Measurements from ENCODE around the gene CXCL3. TPM values are rescaled to one million over a fixed set of nuclear protein-coding genes. Genes with fewer than 3 reads are reported as not detected.

The CXCL3 gene
- total RNA-seq, 4 donors from 2014 or later: 0.25 to 0.49 (median 0.34) TPM; not detected in 1

DNA sequence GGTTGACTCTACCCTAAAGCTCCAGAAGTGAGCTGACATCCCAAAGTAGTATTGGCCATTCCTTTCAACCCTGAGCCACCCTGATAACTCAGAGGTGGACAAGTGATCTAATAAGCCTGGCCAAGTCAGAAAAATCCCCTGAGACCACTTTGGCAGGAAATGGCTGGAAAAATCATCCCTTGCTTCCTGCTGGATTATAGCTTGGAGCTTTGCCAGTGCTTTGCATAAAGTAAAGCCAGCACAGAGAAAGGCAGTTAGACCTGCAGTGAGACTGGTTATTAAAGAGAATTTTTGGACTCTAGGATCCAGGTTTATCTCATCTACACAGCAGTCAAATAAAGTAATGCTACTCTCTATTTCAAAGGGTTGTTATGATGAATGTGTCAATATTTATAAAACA is 6.4 kb downstream of the CXCL3 start:
- TF ChIP-seq, protein P1, sequence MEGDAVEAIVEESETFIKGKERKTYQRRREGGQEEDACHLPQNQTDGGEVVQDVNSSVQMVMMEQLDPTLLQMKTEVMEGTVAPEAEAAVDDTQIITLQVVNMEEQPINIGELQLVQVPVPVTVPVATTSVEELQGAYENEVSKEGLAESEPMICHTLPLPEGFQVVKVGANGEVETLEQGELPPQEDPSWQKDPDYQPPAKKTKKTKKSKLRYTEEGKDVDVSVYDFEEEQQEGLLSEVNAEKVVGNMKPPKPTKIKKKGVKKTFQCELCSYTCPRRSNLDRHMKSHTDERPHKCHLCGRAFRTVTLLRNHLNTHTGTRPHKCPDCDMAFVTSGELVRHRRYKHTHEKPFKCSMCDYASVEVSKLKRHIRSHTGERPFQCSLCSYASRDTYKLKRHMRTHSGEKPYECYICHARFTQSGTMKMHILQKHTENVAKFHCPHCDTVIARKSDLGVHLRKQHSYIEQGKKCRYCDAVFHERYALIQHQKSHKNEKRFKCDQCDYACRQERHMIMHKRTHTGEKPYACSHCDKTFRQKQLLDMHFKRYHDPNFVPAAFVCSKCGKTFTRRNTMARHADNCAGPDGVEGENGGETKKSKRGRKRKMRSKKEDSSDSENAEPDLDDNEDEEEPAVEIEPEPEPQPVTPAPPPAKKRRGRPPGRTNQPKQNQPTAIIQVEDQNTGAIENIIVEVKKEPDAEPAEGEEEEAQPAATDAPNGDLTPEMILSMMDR (IDR thresholded peaks at IDR 0.05): no peak
- TF ChIP-seq POLR2A (IDR thresholded peaks at IDR 0.05): no peak
- intact Hi-C loops (cut with DNase I; ENCODE audit: low total_unique reads): no loop called here
- H3K4me3 ChIP-seq (ENCODE audit: low read depth, poor library complexity, severe bottlenecking): no peak overlapping the region
- DNase-seq (ENCODE audit: low spot score in 2 of 2): no peak

DNA sequence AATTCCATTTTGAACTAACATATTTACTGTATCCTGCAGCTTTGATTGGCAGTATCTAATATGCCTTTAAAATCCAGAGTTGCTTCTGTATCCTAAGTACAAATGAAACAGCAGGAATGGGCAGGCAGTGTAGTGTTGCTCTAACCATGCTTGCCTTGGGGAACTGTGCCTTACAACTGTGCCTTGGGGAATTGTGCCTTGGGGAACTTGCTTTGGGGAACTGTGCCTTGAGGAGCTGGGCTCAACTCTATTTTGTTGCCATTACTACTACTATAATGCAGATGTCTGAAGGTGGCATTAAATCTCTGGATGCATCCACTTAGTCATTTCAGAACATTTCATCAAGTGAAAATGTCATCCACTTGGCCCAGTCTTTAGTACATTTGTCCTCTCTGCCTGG is 6.9 kb downstream of the CXCL3 start:
- intact Hi-C loops (cut with DNase I; ENCODE audit: low total_unique reads): no loop called here
- H3K4me3 ChIP-seq (ENCODE audit: low read depth, poor library complexity, severe bottlenecking): no peak overlapping the region
- DNase-seq (ENCODE audit: low spot score in 2 of 2): no peak
- no peak for TF ChIP-seq POLR2A (IDR thresholded peaks at IDR 0.05)
- TF ChIP-seq, protein P1 (IDR thresholded peaks at IDR 0.05): no peak

GRCh38 chr4:74030285-74030684 is 8.2 kb downstream of the CXCL3 start:
- no peak for DNase-seq (ENCODE audit: low spot score in 2 of 2)
- H3K4me3 ChIP-seq (ENCODE audit: low read depth, poor library complexity, severe bottlenecking): no peak overlapping the region
- TF ChIP-seq, protein P1 (IDR thresholded peaks at IDR 0.05): no peak
- no peak for TF ChIP-seq POLR2A (IDR thresholded peaks at IDR 0.05)
- intact Hi-C loops (cut with DNase I; ENCODE audit: low total_unique reads): no loop called here

DNA sequence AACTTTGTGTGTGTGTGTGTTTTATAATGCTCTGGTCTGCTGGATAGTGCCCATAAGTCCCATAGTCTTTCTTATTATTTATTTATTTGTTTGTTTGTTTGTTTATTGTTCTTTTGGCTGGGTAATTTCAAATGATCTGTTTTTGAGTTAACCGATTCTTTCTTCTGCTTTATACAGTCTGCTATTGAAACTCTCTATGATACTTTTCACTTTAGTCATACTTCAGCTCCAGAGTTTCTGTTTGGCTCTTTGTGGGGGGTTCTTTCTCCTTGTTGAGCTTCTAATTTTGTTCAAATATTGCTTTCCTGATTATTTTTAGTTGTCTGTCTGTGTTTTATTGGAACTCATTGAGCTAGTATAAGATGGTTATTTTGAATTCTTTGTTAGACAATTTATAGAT is 10.0 kb downstream of the CXCL3 start:
- H3K4me3 ChIP-seq (ENCODE audit: low read depth, poor library complexity, severe bottlenecking): no peak overlapping the region
- TF ChIP-seq POLR2A (IDR thresholded peaks at IDR 0.05): no peak
- TF ChIP-seq, protein P1 (IDR thresholded peaks at IDR 0.05): no peak
- intact Hi-C loops (cut with DNase I; ENCODE audit: low total_unique reads): no loop called here
- DNase-seq (ENCODE audit: low spot score in 2 of 2): no peak
- WGBS, 2 donors: 38 to 97% methylated on average over 1 of the region's 1 CpG

- intact Hi-C loops (cut with DNase I; ENCODE audit: low total_unique reads): no loop called here
- WGBS, 2 donors: 76 to 77% methylated on average over 2 of the region's 2 CpGs
- TF ChIP-seq POLR2A (IDR thresholded peaks at IDR 0.05): no peak
- TF ChIP-seq, protein P1 (IDR thresholded peaks at IDR 0.05): no peak
- no peak overlapping the region for H3K4me3 ChIP-seq (ENCODE audit: low read depth, poor library complexity, severe bottlenecking)
- DNase-seq (ENCODE audit: low spot score in 2 of 2): no peak
These were observed 14.8 kb downstream of the CXCL3 start for GRCh38 chr4:74023709-74024108.

DNA sequence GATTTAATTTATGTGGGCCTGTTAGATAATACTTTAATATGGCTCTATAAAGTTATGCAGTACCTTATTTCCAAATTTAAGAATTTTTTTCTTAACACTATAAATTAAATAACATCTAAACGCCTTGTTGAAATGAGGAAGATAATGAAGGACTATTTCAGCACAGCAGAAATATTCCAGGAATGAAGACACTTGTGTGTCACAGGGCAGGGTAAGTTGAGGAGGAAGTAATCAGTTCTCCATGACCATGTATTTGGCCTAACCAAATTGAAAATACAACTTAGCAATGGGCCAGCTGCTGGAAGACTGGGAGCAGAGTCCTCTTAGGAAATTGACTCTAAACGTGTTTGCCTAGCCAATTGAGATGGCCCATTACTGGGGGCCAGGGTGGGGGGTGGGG is 16.9 kb downstream of the CXCL3 start:
- DNase-seq (ENCODE audit: low spot score in 2 of 2): no peak
- intact Hi-C loops (cut with DNase I; ENCODE audit: low total_unique reads): no loop called here
- no peak overlapping the region for H3K4me3 ChIP-seq (ENCODE audit: low read depth, poor library complexity, severe bottlenecking)
- WGBS, 2 donors: 47 to 57% methylated on average over 2 of the region's 2 CpGs
- TF ChIP-seq POLR2A (IDR thresholded peaks at IDR 0.05): no peak
- TF ChIP-seq, protein P1 (IDR thresholded peaks at IDR 0.05): no peak

Measured in lower leg skin (tissue), 4 donors.